GM04504 (cell line): Measurements from ENCODE around the gene CTXN2.

ENCODE experiments used
- DNase-seq: peaks from one replicate; pipeline ENCODE4 v3.0.0-alpha.2; 2012; ENCODE audit warnings: low read depth

Gene CTXN2

DNA sequence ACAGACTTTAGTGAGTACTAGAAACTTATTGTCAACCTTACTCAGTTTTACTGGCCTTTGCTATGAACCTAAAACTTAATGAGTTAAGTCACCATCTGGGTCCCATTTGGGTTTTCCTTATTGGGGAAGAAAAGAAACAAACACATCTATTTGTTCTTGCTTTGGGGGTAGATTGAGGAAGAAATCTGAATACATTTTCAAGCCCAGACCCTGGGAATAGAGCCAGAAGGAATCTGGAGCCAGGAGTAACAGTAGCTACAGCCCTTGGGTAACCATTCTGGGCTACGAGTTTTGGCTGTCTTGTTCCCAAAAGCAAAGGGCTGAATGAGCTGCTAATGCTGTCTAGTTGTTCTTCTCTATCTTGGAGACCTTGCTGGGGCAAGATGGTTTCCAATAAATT, 31.2 kb downstream of the CTXN2 start:
- no peak for DNase-seq

DNA sequence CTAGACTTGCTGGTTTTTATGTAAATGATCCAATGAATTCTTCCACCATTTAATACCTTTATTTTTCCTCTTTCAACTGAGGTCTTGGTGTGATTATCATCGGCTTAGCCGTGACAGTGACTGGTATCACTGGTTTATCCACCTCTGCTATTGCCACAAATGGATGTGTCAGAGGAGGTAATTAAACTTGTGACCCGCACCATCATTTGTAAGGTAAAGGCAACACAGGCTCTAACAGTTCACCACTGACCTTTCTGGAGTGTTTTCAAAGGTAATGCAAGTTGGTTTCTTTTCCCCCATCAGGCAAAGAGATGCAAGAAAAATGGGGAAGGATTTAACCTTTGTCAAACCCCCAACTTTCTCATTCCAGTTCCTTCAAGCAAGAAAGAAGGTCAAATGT, 34.3 kb downstream of the CTXN2 start:
- no peak for DNase-seq

GRCh38 chr15:48230498-48230897, 39.0 kb downstream of the CTXN2 start:
- no peak for DNase-seq

- no peak for DNase-seq
Measured at GRCh38 chr15:48233246-48233645, 41.8 kb downstream of the CTXN2 start.

- no peak for DNase-seq
Measured at GRCh38 chr15:48239334-48239733, 47.9 kb downstream of the CTXN2 start.

GRCh38 chr15:48242015-48242414, 50.5 kb downstream of the CTXN2 start:
- no peak for DNase-seq

GRCh38 chr15:48242535-48242934, 51.1 kb downstream of the CTXN2 start:
- no peak for DNase-seq

DNA sequence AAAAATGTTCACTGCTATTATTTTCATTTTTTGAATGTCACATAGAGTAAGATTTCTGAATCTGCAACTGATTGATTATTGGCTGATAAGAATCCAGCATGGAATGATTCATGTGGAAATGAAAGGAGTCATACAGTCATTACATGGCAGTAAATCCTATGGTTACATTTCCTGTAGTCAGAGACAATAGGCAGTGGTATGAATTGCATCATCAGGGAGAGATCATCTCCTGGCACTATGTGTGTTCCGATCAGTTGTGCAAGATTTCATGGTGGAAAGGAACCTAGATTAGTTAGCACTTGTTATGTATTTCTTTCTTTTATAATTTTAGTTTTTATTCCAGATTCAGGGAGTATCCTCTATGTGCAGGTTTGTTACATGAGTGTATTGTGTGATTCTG, 53.5 kb downstream of the CTXN2 start:
- no peak for DNase-seq

GRCh38 chr15:48248414-48248813, 56.9 kb downstream of the CTXN2 start:
- no peak for DNase-seq

- DNase-seq: peak; percentile 44
Measured at GRCh38 chr15:48250640-48251076, 59.2 kb downstream of the CTXN2 start.

DNA sequence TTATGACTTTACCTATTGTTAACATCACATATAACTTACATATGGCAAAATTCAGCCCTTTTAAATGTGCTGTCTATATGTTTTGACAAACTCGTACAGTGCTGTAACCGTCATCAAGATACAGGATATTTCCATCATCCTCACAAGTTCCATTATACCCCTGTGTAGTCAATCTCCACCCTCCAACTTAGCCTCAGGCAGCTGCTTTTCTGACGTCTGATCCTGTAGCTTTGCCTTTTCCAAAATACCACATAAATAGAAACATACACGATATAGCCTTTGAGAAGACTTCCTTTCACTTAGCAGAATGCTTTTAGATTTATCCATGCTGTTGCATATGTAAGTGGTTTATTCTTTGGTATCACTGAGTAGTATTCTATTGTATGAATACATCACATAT, 61.7 kb downstream of the CTXN2 start:
- no peak for DNase-seq
